Left ventricle myocardium inferior (tissue), 1 donor: ENCODE measurements around the gene UMOD. TPM values are rescaled to one million over a fixed set of nuclear protein-coding genes. Genes with fewer than 3 reads are reported as not detected.

ENCODE experiments used
- total RNA-seq: library from RNA; stranded (reverse); fragmentation: NEBNext Ultra II Directional; extraction: Animal tissue kit (Norgen Biotek cat#: 25700); gene quantifications from one replicate; pipeline ENCODE4 v1.2.1, GENCODE V29; 2021
- donor health status: DM: no; HTN: yes; CAD: no; lungs with severe emphysema.

UMOD gene
- total RNA-seq, 1 donor from 2014 or later, result not detected

Other genes with a start within 250 kb of the UMOD start
- not detected for gene GP2, start 25.2 kb downstream of the UMOD start, total RNA-seq
- not detected for gene PDILT, start 52.0 kb upstream of the UMOD start, total RNA-seq
- gene ACSM5, start 56.8 kb upstream of the UMOD start, total RNA-seq, result 1.6 TPM
- gene ACSM2A, start 98.8 kb upstream of the UMOD start, total RNA-seq, result not detected
- gene ACSM2B, start 223.7 kb upstream of the UMOD start, total RNA-seq, result not detected